Measurements from ENCODE around the gene AOPEP.
A peak's percentile ranks its signal among the peaks of the same experiment; 100 is the strongest.

AOPEP gene

GRCh38 chr9:94687451-94687850 lies 39.0 kb upstream of the AOPEP start:
- peak overlapping the region; percentile 9; the same call in 1 of the 2 replicates for H3K27ac ChIP-seq
- no peak for TF ChIP-seq CTCF (conservative IDR thresholded peaks at IDR 0.05)

- no peak for TF ChIP-seq CTCF (conservative IDR thresholded peaks at IDR 0.05)
- no peak overlapping the region for H3K27ac ChIP-seq
Observed at GRCh38 chr9:94690344-94690743, 36.2 kb upstream of the AOPEP start.

GRCh38 chr9:94692601-94693000 lies 33.9 kb upstream of the AOPEP start:
- peak overlapping the region; percentile 81 for H3K27ac ChIP-seq
- no peak for TF ChIP-seq CTCF (conservative IDR thresholded peaks at IDR 0.05)

GRCh38 chr9:94693485-94694204 lies 32.9 kb upstream of the AOPEP start:
- TF ChIP-seq CTCF (conservative IDR thresholded peaks at IDR 0.05) = no peak
- peak overlapping the region; percentile 81 for H3K27ac ChIP-seq

GRCh38 chr9:94696545-94696944 lies 30.0 kb upstream of the AOPEP start:
- H3K27ac ChIP-seq = no peak overlapping the region
- TF ChIP-seq CTCF (conservative IDR thresholded peaks at IDR 0.05) = no peak

GRCh38 chr9:94697972-94698581 lies 28.4 kb upstream of the AOPEP start:
- H3K27ac ChIP-seq = no peak overlapping the region

More at GRCh38 chr9:94697972-94698581, 28.4 kb upstream of the AOPEP start:
- no peak for TF ChIP-seq CTCF (conservative IDR thresholded peaks at IDR 0.05)
